HL-60 (cell line): ENCODE measurements around the gene EBF3.

Experiments
- DNase-seq, 2 experiments: peaks; one replicate each; pipeline ENCODE4 v3.0.0-alpha.2; 2010 to 2020; ENCODE audit warnings: low read depth in 1 of 2, low spot score in 1 of 2
- H3K27ac ChIP-seq: fragments of 250-450 bp; sonication (Bioruptor Pico); replicated peaks from 2 replicates; pipeline ENCODE4 v1.5.1; 2020; ENCODE audit warnings: mild to moderate bottlenecking, moderate library complexity
- H3K27me3 ChIP-seq: fragments of 250-450 bp; sonication (Bioruptor Pico); 2 replicates; pipeline ENCODE4 v1.5.1; 2021; ENCODE audit warnings: mild to moderate bottlenecking, moderate library complexity; ENCODE audit not compliant: insufficient read depth, poor library complexity, severe bottlenecking
- H3K4me3 ChIP-seq: replicated peaks from 2 replicates; pipeline ENCODE4 v1.5.1; 2011; ENCODE audit warnings: mild to moderate bottlenecking, control low read depth, low read length; ENCODE audit not compliant: insufficient read depth
- CTCF ChIP-seq: IDR thresholded peaks from one replicate; pipeline ENCODE4 v1.5.1; 2011; ENCODE audit warnings: low read length, control low read depth, inconsistent platforms; ENCODE audit not compliant: insufficient read depth
- GABPA ChIP-seq: IDR thresholded peaks from 2 replicates; pipeline ENCODE4 v1.6.1; 2012; ENCODE audit warnings: low read depth
- POLR2AphosphoS5 ChIP-seq: IDR thresholded peaks from 2 replicates; pipeline ENCODE4 v1.6.1; 2012; ENCODE audit warnings: low read depth
- REST ChIP-seq: IDR thresholded peaks from 2 replicates; pipeline ENCODE4 v1.6.1; 2012; ENCODE audit warnings: low read depth; ENCODE audit not compliant: insufficient replicate concordance
- SPI1 ChIP-seq: IDR thresholded peaks from 2 replicates; pipeline ENCODE4 v1.6.1; 2012; ENCODE audit warnings: low read depth, mild to moderate bottlenecking, borderline replicate concordance

The EBF3 gene

GRCh38 chr10:129944456-129944855, 19.6 kb downstream of the EBF3 start:
- no peaks in the 10 kb centered on the region for H3K27me3 ChIP-seq
- TF ChIP-seq CTCF: no peak
- no peak for TF ChIP-seq SPI1
- TF ChIP-seq POLR2AphosphoS5: no peak
- TF ChIP-seq REST: no peak
- TF ChIP-seq GABPA: no peak
- no peak overlapping the region for H3K4me3 ChIP-seq
- DNase-seq: no peak
- H3K27ac ChIP-seq: no peak overlapping the region

GRCh38 chr10:129942936-129943715, 20.9 kb downstream of the EBF3 start:
- Histone ChIP-seq H3K4me3 (no peak overlapping the region), H3K27me3 (no peaks in the 10 kb centered on the region), H3K27ac (no peak overlapping the region)
- no peak for TF ChIP-seq POLR2AphosphoS5
- no peak for TF ChIP-seq CTCF
- TF ChIP-seq REST: no peak
- TF ChIP-seq SPI1: no peak
- TF ChIP-seq GABPA: no peak
- no peak for DNase-seq

GRCh38 chr10:129942391-129942790, 21.7 kb downstream of the EBF3 start:
- Histone ChIP-seq H3K4me3 (no peak overlapping the region), H3K27me3 (no peaks in the 10 kb centered on the region), H3K27ac (no peak overlapping the region)
- TF ChIP-seq REST (no peak), POLR2AphosphoS5 (no peak)
- DNase-seq: no peak
